ENCODE results near the gene ALPG.
"Not testable (repeated sequence)": the region's sequence is repeated elsewhere in the genome, so short reads cannot be mapped to it uniquely, and the experiment has no call there.

The ALPG gene

GRCh38 chr2:232396683-232397082 lies 10.0 kb upstream of the ALPG start:
- DNase-seq (ENCODE audit: low spot score), result no peak

GRCh38 chr2:232398293-232399034 lies 8.2 kb upstream of the ALPG start:
- DNase-seq (ENCODE audit: low spot score), result no peak

- no peak for DNase-seq (ENCODE audit: low spot score)
Observed at GRCh38 chr2:232400256-232401015, 6.2 kb upstream of the ALPG start.

- DNase-seq (ENCODE audit: low spot score), result no peak
Observed at GRCh38 chr2:232402518-232402917, 4.1 kb upstream of the ALPG start.

GRCh38 chr2:232405943-232406510 lies 617 bp upstream of the ALPG start:
- no peak for DNase-seq (ENCODE audit: low spot score)

GRCh38 chr2:232407428-232408150 lies 945 bp downstream of the ALPG start:
- not testable (repeated sequence) for DNase-seq (ENCODE audit: low spot score)

- DNase-seq (ENCODE audit: low spot score), result not testable (repeated sequence)
Observed at GRCh38 chr2:232408269-232408668, 1.6 kb downstream of the ALPG start.

GRCh38 chr2:232409617-232410016 lies 3.0 kb downstream of the ALPG start:
- not testable (repeated sequence) for DNase-seq (ENCODE audit: low spot score)

GRCh38 chr2:232410238-232410900 lies 3.7 kb downstream of the ALPG start:
- DNase-seq (ENCODE audit: low spot score), result no peak

- DNase-seq (ENCODE audit: low spot score), result no peak
Observed at GRCh38 chr2:232411901-232412629, 5.4 kb downstream of the ALPG start.

- DNase-seq (ENCODE audit: low spot score), result no peak
Observed at GRCh38 chr2:232412986-232413385, 6.3 kb downstream of the ALPG start.

GRCh38 chr2:232415138-232415690 lies 8.6 kb downstream of the ALPG start:
- DNase-seq (ENCODE audit: low spot score), result no peak

- no peak for DNase-seq (ENCODE audit: low spot score)
Observed at GRCh38 chr2:232415736-232416520, 9.3 kb downstream of the ALPG start.

GRCh38 chr2:232416521-232417470 lies 10.2 kb downstream of the ALPG start:
- no peak for DNase-seq (ENCODE audit: low spot score)

GRCh38 chr2:232417489-232417888 lies 10.8 kb downstream of the ALPG start:
- DNase-seq (ENCODE audit: low spot score), result no peak

GRCh38 chr2:232418056-232418455 lies 11.4 kb downstream of the ALPG start:
- DNase-seq (ENCODE audit: low spot score), result no peak

- no peak for DNase-seq (ENCODE audit: low spot score)
Observed at GRCh38 chr2:232418466-232419244, 12.0 kb downstream of the ALPG start.

All from CD4-positive, alpha-beta T cell treated with Interleukin-6 at 100 ng/mL for 8 hours (primary cell).